Panc1 (cell line): ENCODE results near the gene IRF7. TPM values are rescaled to one million over a fixed set of nuclear protein-coding genes. Genes with fewer than 3 reads are reported as not detected.
"Not testable (repeated sequence)": the region's sequence is repeated elsewhere in the genome, so short reads cannot be mapped to it uniquely, and the experiment has no call there.

Source experiments
- ATAC-seq: fragments of 200-7000 bp; cut with Tn5 transposase; 2 replicates; pipeline ENCODE4 v1.9.1; 2020; ENCODE audit warnings: mild to moderate bottlenecking, moderate library complexity
- BruUV-seq: library from RNA; stranded (reverse); fragments of 400-500 nt; replicated peaks from 2 replicates; lab custom pipeline; 2021; lab: Mats Ljungman, UMichigan
- CTCF ChIA-PET: fragments of 300-600 bp; sonication (Branson Sonifier 250); formaldehyde crosslinking; loops from one replicate; lab custom pipeline; 2022; ENCODE audit warnings: antibody characterized with exemption; lab: Charles Lee
- POLR2A ChIA-PET: fragments of 300-600 bp; sonication (Branson Sonifier 250); formaldehyde crosslinking; loops from one replicate; lab custom pipeline; 2022; ENCODE audit warnings: antibody characterized with exemption; lab: Charles Lee
- DNase-seq: peaks from one replicate; pipeline ENCODE4 v3.0.0-alpha.2; 2010; ENCODE audit warnings: low read depth, low spot score
- H3K27ac ChIP-seq: 2 replicates; pipeline ENCODE4 v1.5.1; 2011; ENCODE audit warnings: mild to moderate bottlenecking, low read length, inconsistent platforms
- H3K27me3 ChIP-seq: fragments of 200-500 bp; sonication (Bioruptor generic); 2 replicates; pipeline ENCODE4 v1.6.0; 2014; ENCODE audit warnings: low read length, inconsistent platforms; ENCODE audit not compliant: control insufficient read depth, insufficient read depth
- H3K36me3 ChIP-seq: fragments of 200-500 bp; sonication (Bioruptor generic); 2 replicates; pipeline ENCODE4 v1.5.1; 2014; ENCODE audit warnings: inconsistent platforms, mild to moderate bottlenecking, low read length, moderate library complexity; ENCODE audit not compliant: control insufficient read depth, insufficient read depth
- H3K4me1 ChIP-seq: 2 replicates; pipeline ENCODE4 v1.5.1; 2011; ENCODE audit warnings: inconsistent platforms, mild to moderate bottlenecking, low read length, moderate library complexity; ENCODE audit not compliant: control insufficient read depth, insufficient read depth
- H3K4me3 ChIP-seq, 2 experiments: 2 replicates each; pipeline ENCODE4 v1.5.1; 2011 to 2012; ENCODE audit warnings: low read depth in 2 of 2, low read length in 2 of 2, mild to moderate bottlenecking in 2 of 2, inconsistent platforms in 1 of 2, moderate library complexity in 1 of 2
- H3K9me3 ChIP-seq: fragments of 200-500 bp; sonication (Bioruptor generic); 2 replicates; pipeline ENCODE4 v1.5.1; 2014; ENCODE audit warnings: low read depth, mild to moderate bottlenecking, inconsistent platforms, low read length, moderate library complexity; ENCODE audit not compliant: control insufficient read depth, insufficient read depth
- CTCF ChIP-seq: fragments of 450-650 bp; IDR thresholded peaks from 2 replicates; pipeline ENCODE4 v1.5.1; 2017; ENCODE audit warnings: mild to moderate bottlenecking
- POLR2AphosphoS5 ChIP-seq: IDR thresholded peaks from 2 replicates; pipeline ENCODE4 v1.6.1; 2012; ENCODE audit warnings: mild to moderate bottlenecking, low read depth, low read length, moderate library complexity
- SIN3A ChIP-seq: IDR thresholded peaks from 2 replicates; pipeline ENCODE4 v1.6.1; 2012; ENCODE audit warnings: low read depth, mild to moderate bottlenecking, low read length, moderate library complexity, borderline replicate concordance; ENCODE audit not compliant: insufficient read depth
- TCF7L2 ChIP-seq: IDR thresholded peaks from 2 replicates; pipeline ENCODE4 v1.6.1; 2011; ENCODE audit warnings: mild to moderate bottlenecking, low read depth, low read length, inconsistent platforms
- in situ Hi-C: cut with HindIII; loops from 2 replicates; pipeline ENCODE4 v1.10.0; 2016; ENCODE audit warnings: low sequenced_read_pairs, low pct_unique_long_range_greater_than_20kb
- intact Hi-C: fragments of 100-400 bp; cut with micrococcal nuclease; formaldehyde crosslinking; loops from one replicate; pipeline ENCODE4 v1.10.0; 2022; ENCODE audit not compliant: unreplicated experiment
- total RNA-seq: library from RNA; stranded (reverse); gene quantifications from one replicate; pipeline ENCODE4 v1.2.1, GENCODE V29; 2021; ENCODE audit not compliant: unreplicated experiment
- TF ChIP-seq, protein P1 (sequence below), 2 experiments: IDR thresholded peaks; 2 replicates each; pipeline ENCODE4 v1.6.1; 2011 to 2012; ENCODE audit warnings: low read depth in 2 of 2, control low read depth in 1 of 2, low read length in 1 of 2, mild to moderate bottlenecking in 1 of 2, moderate library complexity in 1 of 2; ENCODE audit not compliant: insufficient read depth in 1 of 2

Gene IRF7
- total RNA-seq, 1 experiment from 2014 or later, result 23.9 TPM

DNA sequence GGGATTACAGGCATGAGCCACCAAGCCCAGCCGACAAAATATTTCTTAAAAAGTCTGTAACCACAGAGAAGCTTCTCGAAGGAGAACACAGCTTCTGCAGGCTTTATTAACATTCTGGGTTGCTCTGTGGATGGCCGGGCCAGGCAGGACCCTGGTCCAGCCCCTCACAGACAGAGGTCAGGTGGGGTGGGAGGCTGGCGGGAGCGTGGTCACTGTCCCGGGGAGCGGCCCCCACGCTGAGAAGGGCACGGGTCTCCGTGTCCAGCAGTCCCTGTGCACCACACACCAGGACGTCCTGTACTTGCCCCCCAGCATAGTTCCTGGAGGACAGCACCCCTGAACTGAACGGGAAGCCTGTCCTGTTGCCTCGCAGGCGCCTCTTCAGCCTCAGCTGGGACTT, 40.7 kb upstream of the IRF7 start:
- CTCF ChIA-PET, result no interaction called here
- H3K4me1 ChIP-seq, result no peaks in the 10 kb centered on the region
- H3K27ac ChIP-seq, result no peak overlapping the region
- no peak for DNase-seq
- H3K4me3 ChIP-seq, result no peak overlapping the region
- intact Hi-C loops, result no loop called here
- in situ Hi-C loops, result no loop called here
- BruUV-seq, result no TSS peak
- H3K9me3 ChIP-seq, result no peaks in the 10 kb centered on the region
- TF ChIP-seq TCF7L2, result no peak
- no peak for TF ChIP-seq POLR2AphosphoS5
- no peak for TF ChIP-seq SIN3A
- TF ChIP-seq, protein P1, sequence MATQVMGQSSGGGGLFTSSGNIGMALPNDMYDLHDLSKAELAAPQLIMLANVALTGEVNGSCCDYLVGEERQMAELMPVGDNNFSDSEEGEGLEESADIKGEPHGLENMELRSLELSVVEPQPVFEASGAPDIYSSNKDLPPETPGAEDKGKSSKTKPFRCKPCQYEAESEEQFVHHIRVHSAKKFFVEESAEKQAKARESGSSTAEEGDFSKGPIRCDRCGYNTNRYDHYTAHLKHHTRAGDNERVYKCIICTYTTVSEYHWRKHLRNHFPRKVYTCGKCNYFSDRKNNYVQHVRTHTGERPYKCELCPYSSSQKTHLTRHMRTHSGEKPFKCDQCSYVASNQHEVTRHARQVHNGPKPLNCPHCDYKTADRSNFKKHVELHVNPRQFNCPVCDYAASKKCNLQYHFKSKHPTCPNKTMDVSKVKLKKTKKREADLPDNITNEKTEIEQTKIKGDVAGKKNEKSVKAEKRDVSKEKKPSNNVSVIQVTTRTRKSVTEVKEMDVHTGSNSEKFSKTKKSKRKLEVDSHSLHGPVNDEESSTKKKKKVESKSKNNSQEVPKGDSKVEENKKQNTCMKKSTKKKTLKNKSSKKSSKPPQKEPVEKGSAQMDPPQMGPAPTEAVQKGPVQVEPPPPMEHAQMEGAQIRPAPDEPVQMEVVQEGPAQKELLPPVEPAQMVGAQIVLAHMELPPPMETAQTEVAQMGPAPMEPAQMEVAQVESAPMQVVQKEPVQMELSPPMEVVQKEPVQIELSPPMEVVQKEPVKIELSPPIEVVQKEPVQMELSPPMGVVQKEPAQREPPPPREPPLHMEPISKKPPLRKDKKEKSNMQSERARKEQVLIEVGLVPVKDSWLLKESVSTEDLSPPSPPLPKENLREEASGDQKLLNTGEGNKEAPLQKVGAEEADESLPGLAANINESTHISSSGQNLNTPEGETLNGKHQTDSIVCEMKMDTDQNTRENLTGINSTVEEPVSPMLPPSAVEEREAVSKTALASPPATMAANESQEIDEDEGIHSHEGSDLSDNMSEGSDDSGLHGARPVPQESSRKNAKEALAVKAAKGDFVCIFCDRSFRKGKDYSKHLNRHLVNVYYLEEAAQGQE (IDR thresholded peaks at IDR 0.05; ENCODE audit: insufficient read depth in 1 of 2, low read depth in 2 of 2, low read length in 1 of 2), result no peak
- no peak for TF ChIP-seq CTCF
- POLR2A ChIA-PET, result interaction anchor here (0.7 kb wide), 1 partner anchor 127 kb away, joined by 6 read pairs; no protein-coding TSS in a partner anchor
- ATAC-seq, result no peak
- H3K36me3 ChIP-seq, result no peaks in the 10 kb centered on the region; the same call in 1 of the 2 replicates
- no peaks in the 10 kb centered on the region for H3K27me3 ChIP-seq

GRCh38 chr11:655036-655726, 39.4 kb upstream of the IRF7 start:
- no peaks in the 10 kb centered on the region for H3K9me3 ChIP-seq
- no TSS peak for BruUV-seq
- intact Hi-C loops (no loop called here), in situ Hi-C loops (no loop called here)
- ATAC-seq (no peak; the same call in 1 of the 2 replicates), DNase-seq (no peak)
- H3K27ac ChIP-seq, result no peak overlapping the region
- H3K4me3 ChIP-seq, result no peak overlapping the region
- no peaks in the 10 kb centered on the region for H3K4me1 ChIP-seq
- H3K36me3 ChIP-seq, result no peaks in the 10 kb centered on the region; the same call in 1 of the 2 replicates
- CTCF ChIA-PET, result no interaction called here
- H3K27me3 ChIP-seq, result no peaks in the 10 kb centered on the region
- POLR2A ChIA-PET, result no interaction called here
- TF ChIP-seq SIN3A, result no peak
- TF ChIP-seq TCF7L2, result no peak
- TF ChIP-seq, protein P1 (IDR thresholded peaks at IDR 0.05; ENCODE audit: insufficient read depth in 1 of 2, low read depth in 2 of 2, low read length in 1 of 2), result no peak
- TF ChIP-seq CTCF, result no peak

- H3K27me3 ChIP-seq, H3K27ac ChIP-seq, intact Hi-C loops, BruUV-seq, in situ Hi-C loops, H3K9me3 ChIP-seq, H3K36me3 ChIP-seq, ATAC-seq, CTCF ChIA-PET, H3K4me1 ChIP-seq, POLR2A ChIA-PET, H3K4me3 ChIP-seq, DNase-seq: not testable (repeated sequence)
Observed at GRCh38 chr11:654444-654843, 38.7 kb upstream of the IRF7 start.
